Measurements from ENCODE around the gene PASK.

Gene PASK

GRCh38 chr2:241189093-241189855, 40.0 kb upstream of the PASK start:
- ChIA-PET POLR2A (no interaction called here), CTCF (interaction anchor here (0.6 kb wide), 1 partner anchor 21 kb away, joined by 4 read pairs; no protein-coding TSS in a partner anchor)
- DNase-seq (ENCODE audit: extremely low spot score), result no peak
- TF ChIP-seq FOXA1 (IDR thresholded peaks at IDR 0.05) (no peak), TARDBP (IDR thresholded peaks at IDR 0.05) (no peak), SUZ12 (IDR thresholded peaks at IDR 0.05) (no peak), CTBP1 (IDR thresholded peaks at IDR 0.05; ENCODE audit: borderline replicate concordance) (no peak), HDGF (IDR thresholded peaks at IDR 0.05; ENCODE audit: borderline replicate concordance) (no peak), FOXK2 (IDR thresholded peaks at IDR 0.05) (no peak), ZNF384 (IDR thresholded peaks at IDR 0.05) (no peak), NFRKB (IDR thresholded peaks at IDR 0.05) (no peak), SP1 (IDR thresholded peaks at IDR 0.05) (no peak)

- ChIA-PET CTCF (interaction anchor here (0.6 kb wide), 1 partner anchor 22 kb away, joined by 4 read pairs; no protein-coding TSS in a partner anchor), POLR2A (no interaction called here)
- no peak for TF ChIP-seq NFRKB (IDR thresholded peaks at IDR 0.05)
- TF ChIP-seq ZNF384 (IDR thresholded peaks at IDR 0.05), result no peak
- no peak for TF ChIP-seq ELF4 (IDR thresholded peaks at IDR 0.05)
- TF ChIP-seq CTBP1 (IDR thresholded peaks at IDR 0.05; ENCODE audit: borderline replicate concordance), result no peak
- TF ChIP-seq FOXA1 (IDR thresholded peaks at IDR 0.05), result no peak
- no peak for TF ChIP-seq LEF1 (IDR thresholded peaks at IDR 0.05; ENCODE audit: borderline replicate concordance)
- DNase-seq (ENCODE audit: extremely low spot score), result no peak
Observed at GRCh38 chr2:241188361-241189092, 39.3 kb upstream of the PASK start, which contains the start of gene ANO7. TSS of gene ANO7 (plus strand) at chr2:241188677. CDS start at chr2:241190064, 1,387 bp downstream.

- no peak for TF ChIP-seq ARNT (IDR thresholded peaks at IDR 0.05)
- CTCF ChIA-PET, result no interaction called here
- POLR2A ChIA-PET, result no interaction called here
- DNase-seq (ENCODE audit: extremely low spot score), result no peak
Observed at GRCh38 chr2:241187918-241188234, 38.6 kb upstream of the PASK start.

- DNase-seq (ENCODE audit: extremely low spot score), result no peak
- TF ChIP-seq L3MBTL2 (conservative IDR thresholded peaks at IDR 0.05) (no peak), SP1 (IDR thresholded peaks at IDR 0.05) (no peak), ELF4 (IDR thresholded peaks at IDR 0.05) (no peak), LEF1 (IDR thresholded peaks at IDR 0.05; ENCODE audit: borderline replicate concordance) (no peak), CTBP1 (IDR thresholded peaks at IDR 0.05; ENCODE audit: borderline replicate concordance) (no peak), ARNT (IDR thresholded peaks at IDR 0.05) (no peak), FOXK2 (IDR thresholded peaks at IDR 0.05) (no peak), SUZ12 (IDR thresholded peaks at IDR 0.05) (no peak), PKNOX1 (IDR thresholded peaks at IDR 0.05) (no peak)
- CTCF ChIA-PET, result no interaction called here
- POLR2A ChIA-PET, result no interaction called here
Observed at GRCh38 chr2:241187101-241187917, 38.0 kb upstream of the PASK start.

DNA sequence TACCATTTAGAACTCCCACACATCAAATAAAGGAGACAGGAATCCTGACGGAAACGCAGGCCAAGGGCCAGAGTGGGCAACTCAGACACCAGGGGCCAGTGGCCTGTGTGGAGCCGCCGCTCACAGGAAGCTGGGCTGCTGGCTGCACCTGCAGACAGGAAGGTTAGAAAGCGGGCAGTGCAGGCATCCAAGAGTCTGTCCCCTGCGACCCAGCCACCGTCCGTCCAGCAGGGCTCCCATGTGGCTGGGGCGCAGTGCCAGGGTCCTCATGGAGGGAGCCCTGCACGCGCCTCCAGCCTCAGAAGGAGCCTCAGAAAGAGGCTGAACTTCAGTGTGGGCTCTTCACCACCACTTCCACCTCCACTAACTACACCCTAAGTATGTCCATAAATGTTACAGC, 36.7 kb upstream of the PASK start:
- POLR2A ChIA-PET, result no interaction called here
- CTCF ChIA-PET, result no interaction called here
- no peak for DNase-seq (ENCODE audit: extremely low spot score)
- TF ChIP-seq TARDBP (IDR thresholded peaks at IDR 0.05) (no peak), FOXA1 (IDR thresholded peaks at IDR 0.05) (no peak), SP1 (IDR thresholded peaks at IDR 0.05) (no peak), FOXM1 (IDR thresholded peaks at IDR 0.05; ENCODE audit: borderline replicate concordance) (no peak), ARNT (IDR thresholded peaks at IDR 0.05) (no peak), PKNOX1 (IDR thresholded peaks at IDR 0.05) (no peak), SUZ12 (IDR thresholded peaks at IDR 0.05) (no peak), CTBP1 (IDR thresholded peaks at IDR 0.05; ENCODE audit: borderline replicate concordance) (no peak), ELF4 (IDR thresholded peaks at IDR 0.05) (no peak)

- CTCF ChIA-PET, result no interaction called here
- TF ChIP-seq BHLHE40 (IDR thresholded peaks at IDR 0.05; ENCODE audit: borderline replicate concordance), result no peak
- no peak for TF ChIP-seq ZNF384 (IDR thresholded peaks at IDR 0.05)
- TF ChIP-seq PKNOX1 (IDR thresholded peaks at IDR 0.05), result no peak
- no peak for TF ChIP-seq ARNT (IDR thresholded peaks at IDR 0.05)
- TF ChIP-seq FOXM1 (IDR thresholded peaks at IDR 0.05; ENCODE audit: borderline replicate concordance), result no peak
- TF ChIP-seq SUZ12 (IDR thresholded peaks at IDR 0.05), result no peak
- TF ChIP-seq FOXA1 (IDR thresholded peaks at IDR 0.05), result no peak
- no peak for TF ChIP-seq TARDBP (IDR thresholded peaks at IDR 0.05)
- no peak for TF ChIP-seq SP1 (IDR thresholded peaks at IDR 0.05)
- TF ChIP-seq HDGF (IDR thresholded peaks at IDR 0.05; ENCODE audit: borderline replicate concordance), result no peak
- TF ChIP-seq CTBP1 (IDR thresholded peaks at IDR 0.05; ENCODE audit: borderline replicate concordance), result no peak
- no peak for TF ChIP-seq L3MBTL2 (conservative IDR thresholded peaks at IDR 0.05)
- TF ChIP-seq LEF1 (IDR thresholded peaks at IDR 0.05; ENCODE audit: borderline replicate concordance), result no peak
- no peak for TF ChIP-seq NFRKB (IDR thresholded peaks at IDR 0.05)
- TF ChIP-seq ELF4 (IDR thresholded peaks at IDR 0.05), result no peak
- no peak for TF ChIP-seq FOXK2 (IDR thresholded peaks at IDR 0.05)
- POLR2A ChIA-PET, result no interaction called here
- DNase-seq (ENCODE audit: extremely low spot score), result no peak
Observed at GRCh38 chr2:241184901-241185300, 35.6 kb upstream of the PASK start.

All from HEK293T (cell line).